Activated CD4-positive, CD25-positive, alpha-beta regulatory T cell treated with anti-CD3 and anti-CD28 coated beads, Interleukin-2, amount 50 U/mL, for 24 hours (primary cell): ENCODE measurements around the gene SMIM38.
A peak's percentile ranks its signal among the peaks of the same experiment; 100 is the strongest.

Source experiments
- ATAC-seq, 2 donors: fragments of 150-1000 bp; cut with Tn5 transposase; one replicate each; pipeline ENCODE4 v1.10.0; 2021; ENCODE audit warnings: mild to moderate bottlenecking in 1 of 2, moderate library complexity in 1 of 2

Gene SMIM38

DNA sequence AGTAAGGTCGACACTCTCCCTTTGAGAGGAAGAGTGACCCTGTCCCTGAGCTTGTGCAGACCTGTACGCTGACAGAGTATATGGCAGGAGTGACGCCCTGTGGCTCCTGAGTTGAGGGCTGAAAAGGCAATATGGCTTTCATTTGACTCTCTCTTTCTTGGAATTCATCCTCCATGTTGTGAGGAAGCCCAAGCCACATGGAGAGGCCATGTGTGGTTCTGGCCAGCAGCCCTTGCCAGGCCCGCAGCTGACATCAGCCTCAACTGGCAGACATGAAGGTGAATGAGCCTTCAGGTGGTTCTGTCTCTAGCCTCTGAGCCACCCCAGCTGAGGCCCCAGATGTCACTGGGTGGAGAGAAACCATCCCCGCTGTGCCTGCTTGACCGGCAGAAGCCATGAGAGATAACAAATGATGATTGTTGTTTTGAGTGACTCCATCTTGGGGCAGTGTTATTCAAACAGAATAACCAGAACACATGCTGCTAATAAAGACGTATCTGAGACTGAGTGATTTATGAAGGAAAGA lies 31.9 kb downstream of the SMIM38 start:
- ATAC-seq, result no peak

DNA sequence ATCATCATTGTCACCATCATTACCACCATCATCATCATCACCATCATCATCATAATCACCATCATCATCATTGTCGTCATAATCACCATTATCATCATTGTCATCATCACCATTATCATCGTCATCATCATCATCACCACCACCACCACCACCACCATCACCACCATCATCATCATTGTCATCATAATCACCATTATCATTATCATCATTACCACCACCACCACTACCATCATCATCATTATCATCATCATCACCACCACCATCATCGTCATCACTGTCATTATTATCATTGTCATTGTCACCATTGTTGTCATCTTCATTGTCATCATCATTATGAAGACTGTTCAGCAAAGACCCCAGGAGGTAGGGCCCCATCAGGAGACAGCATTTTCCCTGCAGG lies 33.3 kb downstream of the SMIM38 start:
- peak in 1 of 2 donors; percentile 10 for ATAC-seq

DNA sequence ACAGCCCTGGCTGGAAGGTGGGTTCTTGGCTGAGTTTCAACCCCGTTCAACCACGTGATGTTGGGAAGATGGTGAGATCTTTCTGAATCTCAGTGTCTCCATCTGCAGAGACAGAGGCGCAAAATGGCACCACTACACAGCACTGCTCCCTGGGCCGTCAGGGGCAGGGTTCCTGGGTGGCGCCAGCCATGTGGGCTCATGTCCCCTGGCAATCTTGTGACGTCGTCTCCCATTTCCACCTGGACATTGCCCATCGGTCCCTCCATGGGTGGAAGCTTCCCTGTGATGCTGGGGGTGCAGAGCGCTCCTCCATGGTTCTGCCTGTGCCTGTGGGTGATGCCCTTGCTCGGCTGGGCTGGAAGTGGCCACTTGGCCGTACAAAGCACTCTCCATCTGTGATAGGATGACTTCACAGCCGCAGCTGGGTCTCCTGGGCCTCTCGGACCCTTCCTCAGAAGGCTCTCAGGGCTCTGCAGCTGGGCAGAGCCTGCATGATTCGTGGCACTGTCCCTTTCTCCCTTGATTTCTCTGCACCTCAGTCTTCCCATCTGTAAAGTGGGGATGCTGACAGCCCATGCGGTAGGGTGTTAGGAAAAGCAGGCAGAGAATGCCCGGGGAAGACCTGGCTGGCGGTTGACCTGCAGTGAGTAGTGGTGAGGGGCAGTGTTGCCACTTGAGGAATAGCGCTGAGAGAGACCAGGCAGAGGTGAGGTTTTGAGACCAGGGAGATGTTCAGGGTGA lies 35.2 kb downstream of the SMIM38 start:
- no peak for ATAC-seq

DNA sequence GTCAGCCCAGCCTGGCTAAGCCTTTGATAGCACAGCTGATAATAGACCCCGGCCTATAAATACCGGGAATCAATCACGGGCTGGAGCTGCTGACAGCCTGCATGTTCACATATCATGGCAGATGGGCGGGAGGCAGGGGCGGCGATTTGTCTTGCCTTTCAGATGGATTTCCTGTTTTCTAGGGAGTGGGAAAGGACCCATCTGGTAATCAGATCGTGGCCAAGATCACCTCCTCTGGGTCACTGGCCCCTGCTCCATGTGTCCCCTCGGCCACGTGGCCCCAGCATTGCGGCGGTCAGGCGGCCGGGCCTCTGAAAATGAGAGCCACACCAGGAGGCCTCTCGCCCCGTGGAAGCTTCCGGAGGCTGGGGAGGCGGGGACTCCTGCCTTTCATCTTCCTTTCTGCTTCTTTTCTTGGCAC lies 36.6 kb downstream of the SMIM38 start:
- ATAC-seq, result no peak

DNA sequence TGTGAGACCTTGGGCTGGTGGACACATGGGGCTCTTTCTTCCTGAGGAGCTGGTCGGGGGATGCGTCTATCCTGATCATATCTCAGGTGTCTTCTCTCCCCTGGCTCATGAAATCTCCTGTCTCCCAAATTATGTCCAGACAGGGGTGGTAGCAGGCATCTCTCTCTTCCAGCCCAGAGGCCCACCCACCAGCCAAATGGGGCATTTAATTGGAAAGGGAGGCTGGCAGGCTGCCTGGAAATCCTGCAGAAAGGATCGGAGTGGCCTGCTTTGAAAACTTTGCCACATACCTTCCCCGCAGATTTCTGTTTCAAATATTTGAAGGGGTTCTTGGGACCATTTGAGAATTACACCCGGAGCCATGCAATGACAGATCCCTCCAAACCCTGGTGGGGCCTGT lies 37.4 kb downstream of the SMIM38 start:
- no peak for ATAC-seq

- ATAC-seq, result no peak
Measured at GRCh38 chr11:69193629-69194028, 37.9 kb downstream of the SMIM38 start.

DNA sequence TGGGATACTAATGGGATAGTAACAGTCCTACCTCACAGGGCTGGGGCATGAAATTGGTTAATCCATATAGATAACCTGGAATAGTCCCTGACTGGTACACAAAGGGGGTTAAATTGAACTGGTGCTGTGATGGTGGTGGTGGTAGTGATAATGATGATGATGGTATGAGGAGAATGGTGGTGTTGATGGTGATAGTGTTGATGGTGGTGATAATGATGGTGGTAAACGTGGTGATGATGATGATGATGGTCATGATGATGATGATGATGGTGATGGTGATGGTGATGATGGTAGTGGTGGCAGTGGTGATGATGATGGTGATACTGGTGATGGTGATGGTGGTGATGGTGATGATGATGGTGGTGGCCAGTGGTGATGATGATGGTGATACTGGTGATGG lies 38.7 kb downstream of the SMIM38 start:
- no peak for ATAC-seq

- ATAC-seq, result no peak
Measured at GRCh38 chr11:69194956-69195355, 39.2 kb downstream of the SMIM38 start.

GRCh38 chr11:69195824-69196782 lies 40.4 kb downstream of the SMIM38 start:
- no peak for ATAC-seq

DNA sequence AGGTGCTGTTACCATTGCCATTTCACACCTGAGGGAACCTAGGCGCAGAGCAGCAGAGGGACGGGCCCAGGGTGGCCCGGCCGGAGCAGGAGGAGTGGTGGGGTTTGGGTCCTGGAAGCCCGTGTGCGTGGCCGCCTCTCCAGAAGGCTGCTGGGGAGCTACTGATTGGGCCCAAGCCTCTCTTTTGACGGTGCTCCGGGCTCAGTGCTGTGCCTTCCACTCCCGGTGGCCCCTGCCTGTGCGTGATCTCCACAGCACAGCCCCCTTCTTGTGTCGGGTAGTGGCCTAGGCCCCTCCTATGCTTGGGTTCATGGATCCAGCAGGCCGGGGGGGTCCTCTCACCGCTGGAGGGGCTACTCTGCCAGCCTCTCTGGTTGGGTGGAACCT lies 41.0 kb downstream of the SMIM38 start:
- no peak for ATAC-seq

- ATAC-seq, result no peak
Measured at GRCh38 chr11:69198891-69199582, 43.3 kb downstream of the SMIM38 start.

DNA sequence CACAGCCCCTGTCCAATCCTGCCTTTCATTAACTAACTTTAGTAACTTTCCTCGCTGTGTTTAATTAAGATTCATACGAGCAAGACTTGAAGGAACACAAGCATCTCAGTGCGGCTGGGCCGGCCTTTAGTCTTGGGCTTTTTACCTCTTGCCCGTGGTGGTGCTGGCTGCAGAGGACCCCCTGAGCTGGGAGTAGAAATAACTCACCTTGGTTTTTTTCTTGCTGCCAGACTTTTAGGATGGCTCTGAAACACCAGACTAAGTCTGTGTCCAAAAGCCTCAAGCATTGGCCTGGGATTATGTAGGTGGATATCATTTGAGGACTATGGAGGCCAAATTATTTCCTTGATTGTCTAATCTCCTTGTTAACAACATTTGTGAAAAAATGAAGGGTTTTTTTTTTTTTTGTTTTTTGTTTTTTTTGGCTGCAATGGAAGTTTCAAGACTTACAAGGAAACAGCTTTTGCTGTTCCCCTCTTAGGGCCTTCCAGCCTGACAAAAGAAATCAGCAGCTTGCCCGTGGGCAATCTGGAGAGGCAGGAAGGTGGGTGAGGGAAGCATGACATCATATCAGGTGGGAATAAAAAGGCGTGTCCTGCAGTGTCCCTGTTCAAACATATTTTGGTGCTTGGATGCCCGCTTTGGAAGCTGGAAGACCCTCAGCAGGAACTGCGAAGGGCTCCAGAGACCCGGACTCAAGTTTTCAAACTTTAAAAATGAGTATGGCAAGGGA lies 44.0 kb downstream of the SMIM38 start:
- ATAC-seq, result no peak

DNA sequence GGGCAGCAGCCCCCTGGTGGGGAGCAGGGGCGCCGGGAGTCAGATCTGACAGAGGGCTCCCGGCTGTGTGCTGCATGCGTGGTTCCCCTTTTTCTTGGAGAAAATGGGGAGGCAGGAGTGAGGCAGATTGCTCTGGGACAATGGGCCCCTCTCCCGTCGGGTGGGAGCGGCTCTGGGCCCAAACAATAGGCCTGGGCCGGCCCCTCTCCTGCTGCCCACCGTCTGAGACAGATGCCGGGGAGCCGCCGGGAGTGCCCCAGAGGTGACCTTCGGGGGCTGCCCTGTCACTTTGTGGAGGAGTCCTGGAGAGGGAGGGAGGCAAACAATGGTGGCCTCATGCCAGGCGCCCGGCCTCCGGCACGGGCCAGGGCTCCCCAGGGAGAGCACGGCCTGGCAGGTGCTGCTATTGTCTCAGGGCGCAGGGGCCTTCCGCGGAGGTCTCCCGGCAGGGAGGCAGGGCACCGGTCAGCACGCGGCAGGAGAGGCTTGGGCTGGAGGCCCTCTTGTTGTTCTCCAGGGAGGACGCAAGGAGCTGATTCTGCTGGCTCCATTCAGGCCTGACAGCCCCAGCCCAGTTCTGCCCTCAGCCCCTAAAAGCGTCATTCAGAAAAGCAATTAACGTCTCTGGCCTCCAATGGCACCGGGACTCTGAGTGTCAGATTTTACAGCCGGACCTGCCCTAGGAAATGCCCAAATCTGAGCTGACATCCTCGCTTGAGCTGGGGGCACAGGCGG lies 44.8 kb downstream of the SMIM38 start:
- no peak for ATAC-seq

- ATAC-seq, result no peak
Measured at GRCh38 chr11:69201066-69201365, 45.3 kb downstream of the SMIM38 start.

GRCh38 chr11:69201764-69202370 lies 46.1 kb downstream of the SMIM38 start:
- ATAC-seq, result no peak

GRCh38 chr11:69202511-69203221 lies 46.9 kb downstream of the SMIM38 start:
- no peak for ATAC-seq

DNA sequence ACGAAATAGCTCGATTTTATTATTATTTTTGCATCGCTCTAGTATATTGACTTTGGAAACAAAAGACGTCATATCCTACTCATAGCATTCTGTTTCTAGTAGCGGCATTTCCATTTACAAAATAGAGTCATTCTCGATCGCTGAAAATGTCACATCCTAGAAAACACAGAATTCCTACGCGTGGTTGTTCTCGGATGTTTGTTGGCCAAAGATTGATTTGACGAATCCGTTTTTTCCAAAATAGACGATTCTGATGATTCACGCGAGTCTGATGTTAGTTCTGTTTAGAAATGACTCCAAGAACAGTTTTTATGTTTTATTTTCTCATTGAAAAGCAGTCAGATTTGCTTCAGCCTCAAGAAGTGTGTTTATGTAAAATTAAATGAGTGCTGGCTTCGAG lies 47.6 kb downstream of the SMIM38 start:
- no peak for ATAC-seq

- ATAC-seq, result no peak
Measured at GRCh38 chr11:69203901-69204245, 48.1 kb downstream of the SMIM38 start.

- ATAC-seq, result peak in 1 of 2 donors; percentile 13
Measured at GRCh38 chr11:69204246-69204940, 48.7 kb downstream of the SMIM38 start.
